NCI-H748 treated with DMSO at 0.1 percent for 48 hours (cell line): Measurements from ENCODE around the gene CYTH1.
"Not testable (repeated sequence)": the region's sequence is repeated elsewhere in the genome, so short reads cannot be mapped to it uniquely, and the experiment has no call there.

Source experiments
- DNase-seq: peaks from one replicate; lab custom pipeline; 2025; lab: John Stamatoyannopoulos, UW

CYTH1 gene

DNA sequence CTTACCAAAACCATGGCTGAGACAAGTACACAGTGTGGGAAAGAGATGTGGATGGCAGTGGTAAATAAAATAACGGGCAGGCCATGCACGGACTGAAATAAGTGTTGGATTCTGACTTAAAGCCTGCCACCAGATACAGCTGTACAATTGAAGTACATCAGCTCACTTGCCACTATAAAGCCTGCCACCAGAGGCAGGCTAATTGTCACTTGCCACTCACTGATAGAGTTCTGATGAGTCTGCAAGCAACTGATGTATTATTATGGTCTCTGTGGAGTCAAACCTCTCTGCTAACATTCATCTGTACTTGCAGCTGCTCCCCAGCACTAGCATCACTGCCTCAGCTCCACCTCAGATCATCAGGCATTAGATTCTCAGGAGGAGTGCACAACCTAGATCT, 93.0 kb downstream of the CYTH1 start:
- DNase-seq, result no peak

DNA sequence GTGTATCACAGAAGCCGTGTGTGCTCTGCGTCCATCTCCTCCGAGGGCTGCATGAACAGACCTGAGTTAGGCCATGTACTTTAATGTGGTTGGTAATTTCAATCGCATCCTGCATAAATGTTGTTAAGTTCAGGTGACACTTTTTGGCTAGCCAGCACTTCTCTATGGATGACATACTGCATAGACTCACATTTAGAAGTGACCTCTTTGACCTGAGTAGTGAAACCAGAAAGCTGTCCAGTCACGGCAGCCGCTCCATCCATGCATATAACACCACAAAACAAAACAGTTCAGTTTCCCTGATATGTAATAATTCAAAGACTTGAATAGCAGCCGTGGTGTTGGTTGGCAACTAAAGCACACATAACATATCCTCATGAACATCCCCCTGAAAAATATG, 94.1 kb downstream of the CYTH1 start:
- DNase-seq, result no peak

DNA sequence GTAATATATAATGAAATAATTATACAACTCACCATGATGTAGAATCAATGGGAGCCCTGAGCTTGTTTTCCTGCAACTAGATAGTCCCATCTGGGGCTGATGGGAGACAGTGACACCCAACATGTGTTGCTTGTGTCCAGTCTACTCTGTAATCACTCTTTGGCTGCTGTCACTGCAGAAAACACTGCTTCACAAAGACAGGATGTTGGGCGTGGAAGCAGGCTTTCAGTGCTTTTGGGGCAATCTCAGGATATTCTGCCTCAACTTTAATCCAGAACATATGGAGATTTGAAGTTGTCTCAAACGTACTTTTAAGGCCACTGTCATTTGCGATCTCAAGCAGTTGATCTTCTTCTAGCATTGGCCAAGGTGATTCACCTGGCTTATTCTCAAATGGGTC, 94.9 kb downstream of the CYTH1 start:
- no peak for DNase-seq

DNA sequence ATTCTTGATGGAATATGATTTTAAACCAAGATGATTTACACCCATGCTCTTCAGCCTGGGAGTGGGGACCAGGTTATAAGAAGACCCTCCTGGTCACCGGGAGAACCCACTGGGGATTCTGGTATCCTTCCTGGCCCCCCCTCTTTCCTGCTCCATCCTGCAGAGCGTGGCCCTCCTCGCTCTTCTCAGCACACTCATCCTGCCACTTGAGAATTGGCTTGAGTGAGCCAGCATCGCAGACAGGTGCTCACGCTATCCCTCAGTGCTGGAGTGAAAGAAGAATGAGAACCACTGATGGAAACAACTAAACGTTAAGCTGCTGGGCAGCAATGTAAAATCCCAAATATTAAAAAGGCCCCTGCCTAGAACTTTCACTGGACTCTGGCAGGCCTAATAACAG, 98.0 kb downstream of the CYTH1 start:
- DNase-seq, result no peak

DNA sequence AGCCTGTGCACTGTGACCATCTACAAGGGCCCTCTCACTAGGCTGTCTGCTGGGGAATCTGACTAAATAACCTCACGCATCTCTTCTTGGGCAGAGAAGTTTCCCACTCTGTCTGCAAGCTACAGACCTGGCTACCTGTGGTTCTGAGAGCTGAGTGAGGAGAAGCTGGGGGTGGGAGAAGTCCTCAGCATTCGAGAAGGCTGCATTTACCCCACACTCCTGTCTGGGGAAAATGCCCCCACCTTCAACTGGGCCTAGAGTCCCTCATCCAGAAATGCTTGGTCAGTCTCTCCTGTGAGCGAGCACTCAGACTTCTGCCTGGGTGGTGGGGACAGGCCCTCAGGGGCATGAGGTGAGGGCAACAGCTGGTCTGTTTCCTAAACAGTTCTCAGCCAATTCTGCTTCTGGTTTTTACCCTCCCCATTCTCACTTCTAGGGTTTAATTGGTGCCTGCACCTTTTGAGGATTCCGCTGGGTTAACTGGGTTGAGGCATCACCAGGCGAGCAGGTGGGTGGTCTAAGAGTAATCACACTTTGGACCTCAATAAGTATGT, 98.6 kb downstream of the CYTH1 start:
- no peak for DNase-seq

DNA sequence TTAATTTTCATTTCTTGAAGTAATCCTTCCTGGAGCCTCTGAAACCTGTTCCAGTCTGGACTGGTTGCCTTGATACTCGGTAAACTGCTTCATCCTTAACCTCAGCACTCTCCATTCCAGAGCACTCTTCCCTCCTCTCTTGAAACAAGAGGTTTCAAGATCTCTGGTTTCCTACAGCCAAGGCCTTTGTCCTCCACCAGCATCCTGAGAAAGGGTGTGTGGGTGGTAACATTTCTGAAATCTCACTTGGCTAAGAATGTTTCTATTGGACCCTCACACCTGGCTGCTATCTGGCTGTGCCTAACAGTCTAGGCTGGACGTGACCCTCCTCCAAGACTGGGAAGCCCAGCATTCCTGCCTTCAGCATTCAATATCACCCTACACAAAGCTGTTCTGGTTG, 99.7 kb downstream of the CYTH1 start:
- DNase-seq, result no peak

DNA sequence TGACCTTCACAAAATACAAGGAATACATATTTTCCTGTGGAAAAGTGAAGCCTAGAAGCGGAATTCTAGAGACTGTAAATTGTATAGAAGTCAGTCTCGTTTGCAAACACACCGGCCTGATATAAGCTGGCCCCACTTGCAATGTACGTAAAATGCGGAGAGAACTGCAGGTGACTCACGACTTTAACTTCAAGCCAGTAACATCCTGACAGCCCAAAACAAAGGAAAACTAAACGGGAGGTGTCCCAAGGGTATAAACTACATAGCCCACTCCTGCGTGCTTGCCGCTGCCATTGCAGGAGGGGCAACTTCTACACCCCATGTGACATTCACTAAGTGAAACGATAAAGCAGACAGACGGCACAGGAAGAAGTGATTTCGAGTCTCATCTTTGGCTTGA, 101.6 kb downstream of the CYTH1 start:
- DNase-seq, result no peak

DNA sequence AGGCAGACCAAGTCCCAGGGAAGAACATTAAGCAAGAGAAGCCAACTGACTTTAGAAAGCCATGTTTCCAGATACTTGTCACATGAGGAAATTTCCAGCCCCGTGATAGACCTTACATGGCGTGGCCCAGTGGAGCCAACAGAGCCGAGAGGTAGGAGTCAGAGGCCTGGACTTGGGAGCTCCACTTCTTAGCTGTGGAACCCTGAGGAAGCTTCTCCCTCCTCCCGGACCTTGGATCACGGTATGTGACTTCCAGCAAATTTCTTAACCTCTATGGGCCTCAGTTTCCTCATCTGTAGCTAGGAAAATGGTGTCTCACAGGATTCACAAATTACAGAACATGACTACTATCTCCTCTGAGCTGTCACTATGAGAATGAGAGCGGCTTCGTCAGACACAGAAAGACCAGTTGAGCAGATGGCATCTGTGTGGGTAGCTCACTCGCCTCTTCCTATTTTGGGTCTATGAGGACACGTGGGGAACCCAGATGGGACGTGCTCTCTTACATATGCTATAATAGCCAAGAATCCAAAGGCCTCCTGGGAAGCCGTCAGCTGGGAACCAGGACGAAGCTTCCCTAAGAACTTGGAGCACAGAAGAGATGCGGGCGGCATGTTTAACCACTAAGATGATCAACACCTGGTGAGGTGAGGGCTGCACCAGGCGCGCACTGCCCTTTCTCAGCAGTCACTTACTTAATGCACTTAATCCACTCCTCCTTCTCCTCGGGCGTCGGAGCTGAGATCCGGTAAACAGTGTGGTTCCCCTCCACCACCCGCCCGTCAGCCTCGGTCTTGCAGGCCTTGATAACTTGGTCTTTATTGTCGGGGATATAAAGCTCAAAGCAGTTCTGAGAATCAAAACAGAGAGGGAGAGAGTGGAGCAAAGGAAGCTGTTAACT, 102.3 kb downstream of the CYTH1 start:
- DNase-seq, result no peak

DNA sequence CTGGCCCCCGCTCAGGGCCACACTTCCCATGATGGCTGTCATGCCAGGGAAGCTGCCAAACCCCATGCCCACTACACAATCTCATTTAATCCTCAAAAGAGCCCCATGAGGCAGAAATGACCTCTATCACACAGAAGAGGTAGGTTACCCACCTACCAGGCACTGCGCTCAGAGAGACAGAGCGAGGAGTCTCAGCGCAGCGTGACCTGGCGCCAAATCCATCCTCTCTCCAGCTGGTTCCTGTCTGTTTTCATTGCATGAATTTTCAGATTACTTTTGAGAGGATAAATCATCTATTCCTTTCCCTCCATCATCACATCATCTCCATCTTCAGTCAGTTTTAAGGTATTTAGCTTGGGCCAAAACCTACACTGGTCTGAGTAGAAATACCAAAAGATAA, 103.4 kb downstream of the CYTH1 start:
- no peak for DNase-seq

DNA sequence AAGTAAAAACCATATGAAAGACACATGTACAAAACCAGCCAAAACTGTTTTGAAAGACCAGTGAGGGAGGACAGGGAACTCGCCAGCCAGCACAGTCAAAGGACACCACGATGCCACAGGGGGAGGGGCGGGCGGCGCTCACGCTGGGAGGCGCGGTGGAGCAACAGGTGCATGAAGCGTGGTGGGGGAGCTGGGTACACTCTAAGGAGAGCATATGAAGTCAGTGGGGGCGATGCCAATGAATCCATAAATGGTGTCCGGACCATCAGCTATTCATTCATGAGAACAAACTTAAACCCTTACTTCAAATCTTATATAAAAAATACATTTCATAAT, 103.9 kb downstream of the CYTH1 start:
- DNase-seq, result no peak

DNA sequence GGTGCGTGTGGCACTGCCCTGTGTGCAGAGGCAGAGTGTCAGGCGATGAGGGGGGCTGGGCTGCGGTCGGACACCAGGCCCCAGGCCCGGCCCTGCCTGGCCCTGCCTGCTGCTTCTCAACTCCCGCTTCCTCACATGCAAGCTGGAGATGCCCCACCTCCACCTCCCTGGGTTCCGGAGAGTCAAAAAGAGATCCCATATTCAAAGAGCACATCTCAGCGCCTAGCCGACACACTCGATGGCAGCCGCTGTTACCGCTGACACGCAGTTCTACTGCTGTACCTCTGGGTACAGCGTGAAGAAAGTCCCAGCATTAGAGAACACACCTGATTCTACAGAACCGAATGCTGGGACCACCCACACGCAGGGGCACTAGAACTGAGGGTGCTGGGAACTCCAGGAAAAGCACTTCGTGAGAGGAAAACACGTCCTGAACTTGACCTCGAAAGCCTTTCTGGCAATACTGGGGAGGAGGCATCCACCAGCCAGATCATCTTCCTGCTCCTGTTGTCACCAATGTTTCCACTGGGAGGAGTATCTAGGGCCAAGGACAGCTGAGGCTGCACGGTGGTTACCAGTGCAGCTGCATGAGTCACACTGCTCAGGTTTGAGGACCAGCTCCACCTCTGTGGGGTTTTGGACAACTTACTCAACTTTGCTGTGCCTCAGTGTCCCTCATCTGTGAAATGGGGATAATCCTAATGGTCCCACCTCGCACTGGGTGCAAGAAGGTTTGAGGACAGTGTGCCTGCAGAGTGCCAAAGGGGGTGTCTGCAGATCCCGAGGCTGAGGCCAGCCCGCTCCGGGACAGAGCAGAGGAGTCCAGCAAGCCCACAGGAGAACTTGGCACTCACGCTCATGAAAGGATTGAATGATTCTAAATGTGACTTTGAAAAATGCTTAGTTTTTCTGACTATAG, 104.5 kb downstream of the CYTH1 start:
- no peak for DNase-seq

DNA sequence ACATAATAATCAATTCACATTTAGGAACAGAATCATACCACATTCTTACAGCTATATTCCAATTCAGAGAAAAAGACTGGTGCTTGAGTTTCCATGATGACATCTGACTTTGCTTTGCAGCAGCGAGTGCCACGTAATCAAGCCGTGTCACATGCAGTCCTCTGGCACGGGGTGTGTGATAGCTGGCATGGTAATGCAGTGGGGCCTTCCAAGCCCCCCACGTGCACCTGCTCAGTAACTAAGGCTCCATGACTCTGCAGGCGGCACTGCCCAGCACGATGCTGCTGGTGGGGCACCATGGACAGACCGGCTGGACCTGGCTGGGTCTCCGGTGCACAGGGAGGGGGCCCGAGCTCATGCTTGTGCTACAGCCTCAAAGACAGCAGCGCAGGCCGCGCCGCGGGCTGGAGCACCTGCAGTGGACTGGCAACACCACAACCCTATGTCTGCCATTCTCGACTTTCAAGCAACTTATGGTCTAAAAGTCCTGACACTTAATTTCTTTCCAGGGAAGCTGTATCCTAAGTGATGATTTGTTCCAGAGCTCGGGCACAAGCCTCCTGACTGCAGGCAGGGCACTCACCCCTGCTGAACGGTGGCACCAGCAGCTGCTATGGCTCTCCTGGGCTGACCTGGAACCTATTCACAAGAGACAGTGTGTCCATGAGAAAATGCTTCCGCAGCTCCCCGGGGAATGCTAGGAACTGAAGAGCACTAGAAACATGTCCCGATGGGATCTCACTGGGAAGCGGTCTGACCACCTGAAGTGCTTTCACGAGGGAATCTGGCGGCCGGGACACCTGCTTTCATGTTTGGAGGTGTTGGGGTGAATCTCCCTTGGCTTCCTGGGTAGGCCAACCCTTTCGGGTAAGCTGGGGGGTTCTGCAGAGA, 105.4 kb downstream of the CYTH1 start:
- DNase-seq, result no peak

DNA sequence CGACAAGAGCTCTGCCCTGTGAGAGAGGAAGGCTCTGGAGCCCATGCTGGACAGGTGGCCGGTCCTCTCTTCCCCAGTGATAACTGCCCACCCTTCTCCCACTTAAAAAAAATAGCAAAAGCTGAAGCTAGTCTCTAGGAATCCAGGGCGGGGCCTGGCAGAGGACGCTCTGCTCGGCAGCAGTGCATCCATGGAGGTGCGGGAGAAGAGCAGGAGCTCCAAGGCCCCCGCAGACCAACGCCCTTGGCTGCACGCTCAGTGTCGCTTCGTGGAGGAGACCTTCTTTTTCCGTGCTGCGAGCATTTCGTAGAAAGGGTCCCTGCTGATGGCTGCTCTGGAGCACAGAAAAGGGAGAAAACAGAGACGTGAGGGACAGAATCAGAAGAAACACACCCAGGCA, 106.2 kb downstream of the CYTH1 start:
- DNase-seq, result no peak

DNA sequence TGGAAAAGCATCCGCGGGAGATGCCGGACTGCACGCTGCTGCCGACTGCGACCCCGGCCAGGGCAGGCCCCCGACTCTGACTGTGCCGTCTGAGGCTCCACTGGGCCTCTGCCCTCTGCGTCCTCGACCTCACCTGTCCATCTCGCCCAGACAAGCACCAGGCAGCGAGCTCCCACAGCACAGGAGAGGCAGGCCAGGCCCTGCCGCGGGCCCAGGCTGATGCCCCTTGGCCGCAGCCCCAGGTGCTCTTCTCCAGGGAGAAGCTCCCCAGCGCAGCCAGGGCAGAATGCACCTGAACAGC, 106.8 kb downstream of the CYTH1 start:
- no peak for DNase-seq

DNA sequence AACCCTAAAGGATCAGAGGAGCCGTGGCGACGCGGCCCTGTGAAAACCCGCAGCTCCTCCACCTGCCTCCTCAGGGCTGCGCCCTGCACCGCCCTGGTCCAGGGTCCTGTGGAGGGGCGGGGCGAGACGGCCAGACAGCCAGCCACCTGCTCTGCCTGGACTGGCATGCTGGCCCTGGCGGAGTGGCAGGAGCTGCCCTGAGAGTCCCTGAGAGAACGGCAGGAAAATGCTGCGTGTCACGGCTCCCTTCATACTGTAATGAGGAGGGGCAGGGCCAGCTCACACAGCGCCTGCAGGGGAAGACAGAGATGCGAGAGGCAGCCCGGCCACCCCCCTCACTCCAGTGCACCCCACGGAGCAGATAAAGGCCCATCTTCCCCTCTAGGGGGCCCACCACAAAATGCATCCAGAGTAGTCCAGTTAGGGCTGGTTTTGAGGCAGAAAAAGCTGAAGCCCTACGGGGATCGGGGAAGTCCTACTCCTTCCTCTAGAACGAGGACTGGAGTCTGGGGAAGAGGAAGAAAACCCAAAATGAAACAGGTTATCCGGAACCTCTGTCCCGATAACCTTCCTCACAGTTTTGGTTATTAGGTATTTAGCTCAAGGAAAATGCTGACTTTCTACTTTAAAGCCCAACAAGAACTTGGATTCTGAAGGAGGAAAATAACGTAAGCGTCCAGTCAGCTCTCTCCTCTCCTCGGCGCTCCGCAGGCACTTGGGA, 107.3 kb downstream of the CYTH1 start:
- DNase-seq, result no peak

DNA sequence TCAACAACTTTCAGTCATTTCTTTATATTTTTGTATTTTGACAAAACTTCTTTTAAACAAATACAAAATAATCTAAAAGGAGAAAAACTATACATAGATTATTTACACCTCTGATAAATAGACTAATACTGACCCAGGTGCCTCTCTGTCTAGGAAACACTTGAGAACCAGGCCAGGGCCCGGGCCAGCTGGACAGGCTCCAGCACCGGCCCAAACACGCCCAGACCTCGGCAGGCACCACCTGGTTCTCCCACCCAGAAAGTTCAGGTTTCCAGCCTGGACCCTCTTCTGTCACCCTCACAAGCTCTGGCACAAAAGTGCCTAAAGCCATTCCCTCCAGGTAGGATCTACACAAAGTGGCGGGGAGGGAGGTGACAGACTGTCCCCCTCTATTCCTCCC, 107.9 kb downstream of the CYTH1 start:
- DNase-seq, result no peak

DNA sequence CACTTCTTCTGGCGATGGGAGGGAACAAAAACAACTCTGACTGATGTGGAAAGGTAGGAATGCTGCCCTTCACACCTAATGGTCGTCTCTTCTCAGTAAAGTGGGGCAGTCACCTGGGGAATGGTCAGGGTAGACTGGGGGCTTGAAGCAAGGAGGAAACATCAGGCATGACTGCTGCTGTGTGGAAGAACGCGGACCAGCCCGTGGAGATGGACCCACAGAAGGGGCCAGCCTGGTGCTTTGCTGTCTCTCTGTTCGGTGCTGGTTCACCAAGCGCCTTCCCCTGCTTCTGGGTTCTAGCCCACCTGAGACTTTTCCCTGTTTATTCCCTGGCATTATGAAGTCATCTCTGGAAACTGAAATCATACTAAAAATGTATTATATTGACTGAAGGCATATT, 108.7 kb downstream of the CYTH1 start:
- no peak for DNase-seq

DNA sequence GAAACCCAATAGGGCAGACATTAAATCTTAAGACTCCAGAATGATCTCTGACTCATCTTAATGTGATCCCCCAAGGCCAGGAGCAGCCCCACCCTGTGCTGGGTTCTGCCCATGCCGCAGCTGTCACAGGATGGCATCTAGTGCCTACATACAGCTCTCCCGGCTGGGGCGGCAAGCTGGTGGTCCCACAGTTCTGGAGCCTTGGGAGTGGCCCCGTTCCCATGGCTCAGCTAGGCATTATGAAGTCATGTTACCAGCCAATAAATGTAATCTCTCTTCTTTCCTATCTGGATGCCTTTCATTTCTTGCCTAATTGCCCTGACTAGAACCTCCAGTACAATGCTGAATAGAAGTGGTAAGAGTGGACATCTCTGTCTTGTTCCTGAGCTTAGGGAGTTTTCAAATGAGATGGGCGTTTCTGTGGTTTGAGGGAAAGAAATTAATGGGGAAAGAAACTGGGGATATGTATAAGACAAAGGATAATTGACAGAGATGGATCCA, 109.2 kb downstream of the CYTH1 start:
- DNase-seq, result no peak

DNA sequence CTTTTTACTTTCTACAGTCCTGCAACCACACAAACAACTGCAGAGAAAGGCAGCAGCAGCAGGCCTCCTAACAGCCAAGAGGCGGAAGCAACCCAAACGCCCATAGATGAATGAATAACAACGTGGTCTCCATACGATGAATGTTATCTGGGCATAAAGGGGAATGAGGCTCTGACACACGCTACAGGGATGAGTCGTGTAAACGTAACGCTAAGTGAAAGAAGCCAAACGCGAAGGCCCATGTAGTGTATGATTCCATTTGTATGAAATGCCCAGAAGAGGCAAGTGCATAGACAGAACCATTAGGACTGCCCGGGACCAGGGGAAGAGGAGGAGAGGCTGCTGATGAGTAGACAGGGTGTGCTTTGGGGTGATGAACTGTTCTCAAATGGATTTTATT, 110.1 kb downstream of the CYTH1 start:
- no peak for DNase-seq

DNA sequence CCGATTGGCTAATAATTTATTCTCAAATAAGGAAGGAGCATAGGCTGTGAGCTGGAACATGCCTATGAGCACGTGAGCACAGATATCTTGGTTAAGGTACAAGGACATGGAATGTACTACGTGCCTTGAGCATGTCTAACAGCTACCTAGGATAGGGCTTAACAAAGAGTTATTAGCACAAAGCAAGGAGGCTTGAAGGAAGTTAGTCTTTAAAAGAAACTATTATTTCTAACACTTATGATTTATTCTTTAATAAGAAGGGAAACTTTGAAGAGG, 110.4 kb downstream of the CYTH1 start:
- DNase-seq, result not testable (repeated sequence)
